Ovary (tissue), 3 donors: ENCODE measurements around the gene SLC1A6.

Experiments used
- CTCF ChIP-seq, 3 donors: fragments of 450-650 bp in 2 of 3; fragments of 200-600 bp in 1 of 3; IDR thresholded peaks; one replicate each; pipeline versions ENCODE4 v1.5.1 to v1.8.0; 2016 to 2022; ENCODE audit warnings: antibody characterized with exemption in 3 of 3, mild to moderate bottlenecking in 1 of 3
- EP300 ChIP-seq: sonication (generic); formaldehyde crosslinking; IDR thresholded peaks from one replicate; pipeline ENCODE4 v1.6.1; 2017; ENCODE audit warnings: antibody characterized with exemption
- POLR2A ChIP-seq: fragments of 450-650 bp; IDR thresholded peaks from one replicate; pipeline ENCODE4 v1.6.1; 2017; ENCODE audit warnings: antibody characterized with exemption, mild to moderate bottlenecking, moderate library complexity
- donor health status: DM: no; HTN: no; CAD: no.

GRCh38 chr19:14992780-14993179, 13.1 kb upstream of the SLC1A6 start:
- TF ChIP-seq CTCF (IDR thresholded peaks at IDR 0.05) (no peak), POLR2A (no peak), EP300 (no peak)
